ENCODE data around the gene TMEM94.
"Not testable (repeated sequence)": the region's sequence is repeated elsewhere in the genome, so short reads cannot be mapped to it uniquely, and the experiment has no call there.

Gene TMEM94

GRCh38 chr17:75477490-75477862 is 21.0 kb downstream of the TMEM94 start:
- DNase-seq: not testable (repeated sequence)

GRCh38 chr17:75478508-75478907 is 22.1 kb downstream of the TMEM94 start:
- DNase-seq: no peak

GRCh38 chr17:75480281-75480680 is 23.8 kb downstream of the TMEM94 start:
- no peak for DNase-seq

- DNase-seq: no peak
Observed at GRCh38 chr17:75481194-75482068, 25.0 kb downstream of the TMEM94 start.

GRCh38 chr17:75482098-75482942 is 25.9 kb downstream of the TMEM94 start:
- DNase-seq: no peak

- no peak for DNase-seq
Observed at GRCh38 chr17:75485688-75486087, 29.3 kb downstream of the TMEM94 start.

- no peak for DNase-seq
Observed at GRCh38 chr17:75486151-75486550, 29.7 kb downstream of the TMEM94 start.

- DNase-seq: no peak
Observed at GRCh38 chr17:75486951-75487350, 30.5 kb downstream of the TMEM94 start.

GRCh38 chr17:75487351-75488070 is 31.1 kb downstream of the TMEM94 start:
- peak; percentile 76 to 77 for DNase-seq

- no peak for DNase-seq
Observed at GRCh38 chr17:75488693-75489510, 32.5 kb downstream of the TMEM94 start.

- no peak for DNase-seq
Observed at GRCh38 chr17:75489511-75489955, 33.1 kb downstream of the TMEM94 start.

GRCh38 chr17:75490173-75490743 is 33.8 kb downstream of the TMEM94 start:
- no peak for DNase-seq

- no peak for DNase-seq
Observed at GRCh38 chr17:75490953-75491649, 34.7 kb downstream of the TMEM94 start.

GRCh38 chr17:75491680-75492079 is 35.2 kb downstream of the TMEM94 start:
- DNase-seq: no peak

- no peak for DNase-seq
Observed at GRCh38 chr17:75492555-75493168, 36.2 kb downstream of the TMEM94 start.

GRCh38 chr17:75493476-75494129 is 37.2 kb downstream of the TMEM94 start:
- DNase-seq: no peak

- DNase-seq: no peak
Observed at GRCh38 chr17:75494326-75494877, 38.0 kb downstream of the TMEM94 start.

GRCh38 chr17:75496005-75496404 is 39.6 kb downstream of the TMEM94 start:
- DNase-seq: no peak

GRCh38 chr17:75498039-75498725 is 41.7 kb downstream of the TMEM94 start:
- no peak for DNase-seq

Measured in inflammatory macrophage (primary cell).